Tongue (tissue), 2 donors: Measurements from ENCODE around the gene GPHN. TPM values are rescaled to one million over a fixed set of nuclear protein-coding genes. Genes with fewer than 3 reads are reported as not detected.
"Not testable (repeated sequence)": the region's sequence is repeated elsewhere in the genome, so short reads cannot be mapped to it uniquely, and the experiment has no call there.

Experiments used
- DNase-seq: peaks from one replicate; pipeline ENCODE4 v3.0.0-alpha.2; 2015
- total RNA-seq: library from RNA; depleted of rRNA; stranded (reverse); fragments of >200 nt; gene quantifications from one replicate; pipeline ENCODE4 v1.2.3, GENCODE V29; 2014

GPHN gene
- total RNA-seq, 1 donor from 2014 or later: 26.7 TPM

- no peak for DNase-seq
Observed at GRCh38 chr14:66677780-66678179, 169.8 kb downstream of the GPHN start.

GRCh38 chr14:66680216-66680615, 172.3 kb downstream of the GPHN start:
- DNase-seq: no peak

- DNase-seq: no peak
Observed at GRCh38 chr14:66696326-66696725, 188.4 kb downstream of the GPHN start.

GRCh38 chr14:66698503-66698902, 190.6 kb downstream of the GPHN start:
- no peak for DNase-seq

- DNase-seq: no peak
Observed at GRCh38 chr14:66701813-66702212, 193.9 kb downstream of the GPHN start.

- no peak for DNase-seq
Observed at GRCh38 chr14:66708267-66708666, 200.3 kb downstream of the GPHN start.

- no peak for DNase-seq
Observed at GRCh38 chr14:66709291-66709690, 201.3 kb downstream of the GPHN start.

GRCh38 chr14:66714291-66714690, 206.3 kb downstream of the GPHN start:
- not testable (repeated sequence) for DNase-seq

- DNase-seq: not testable (repeated sequence)
Observed at GRCh38 chr14:66715313-66715712, 207.4 kb downstream of the GPHN start.

- DNase-seq: no peak
Observed at GRCh38 chr14:66716227-66716626, 208.3 kb downstream of the GPHN start.

GRCh38 chr14:66717561-66718140, 209.7 kb downstream of the GPHN start:
- peak; percentile 4 for DNase-seq

- DNase-seq: no peak
Observed at GRCh38 chr14:66724996-66725395, 217.0 kb downstream of the GPHN start.

- not testable (repeated sequence) for DNase-seq
Observed at GRCh38 chr14:66731298-66731697, 223.4 kb downstream of the GPHN start.

GRCh38 chr14:66735853-66736252, 227.9 kb downstream of the GPHN start:
- no peak for DNase-seq

GRCh38 chr14:66739826-66740225, 231.9 kb downstream of the GPHN start:
- no peak for DNase-seq

- no peak for DNase-seq
Observed at GRCh38 chr14:66745078-66745477, 237.1 kb downstream of the GPHN start.

- DNase-seq: peak; percentile 39
Observed at GRCh38 chr14:66746316-66747006, 238.5 kb downstream of the GPHN start.

GRCh38 chr14:66752109-66752508, 244.2 kb downstream of the GPHN start:
- DNase-seq: no peak

GRCh38 chr14:66758031-66758613, 250.2 kb downstream of the GPHN start:
- no peak for DNase-seq

- DNase-seq: no peak
Observed at GRCh38 chr14:66772146-66772545, 264.2 kb downstream of the GPHN start.

GRCh38 chr14:66782853-66783252, 274.9 kb downstream of the GPHN start:
- no peak for DNase-seq

- no peak for DNase-seq
Observed at GRCh38 chr14:66790101-66790500, 282.2 kb downstream of the GPHN start.

- no peak for DNase-seq
Observed at GRCh38 chr14:66802962-66803361, 295.0 kb downstream of the GPHN start.

- no peak for DNase-seq
Observed at GRCh38 chr14:66804141-66804540, 296.2 kb downstream of the GPHN start.
